Measurements from ENCODE around the gene PAMR1. TPM values are rescaled to one million over a fixed set of nuclear protein-coding genes. Genes with fewer than 3 reads are reported as not detected.

PAMR1 gene
- polyA plus RNA-seq, 4 donors, result 1.4 to 4.9 (median 4.6) TPM; not detected in 1

DNA sequence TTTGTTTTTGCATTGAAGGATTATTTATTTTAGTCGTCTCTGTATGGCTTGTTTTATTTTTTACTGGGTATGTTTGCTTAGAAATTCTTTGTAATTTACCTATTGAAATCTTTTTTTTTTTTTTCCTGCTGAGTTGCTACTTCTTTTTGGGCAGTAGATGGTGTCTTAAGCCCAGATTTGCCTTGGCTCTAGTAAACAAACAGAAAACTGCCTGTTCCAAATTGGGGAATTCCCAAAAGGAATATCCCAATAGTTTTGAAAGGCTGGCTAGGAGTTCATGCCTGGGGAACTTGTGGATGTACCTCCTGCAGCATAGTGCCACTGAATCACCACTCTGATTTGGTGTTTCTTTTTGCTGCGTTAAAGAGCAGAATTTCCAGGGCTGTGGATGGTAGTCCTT is 17.7 kb downstream of the PAMR1 start:
- Histone ChIP-seq H3K9me3 (ENCODE audit: control insufficient read depth in 2 of 2, insufficient read depth in 1 of 2, low read depth in 1 of 2, low read length in 1 of 2) (no peaks in the 10 kb centered on the region), H3K27me3 (ENCODE audit: control insufficient read depth in 3 of 3, insufficient read depth in 3 of 3, low read length in 3 of 3) (no peaks in the 10 kb centered on the region), H3K4me1 (ENCODE audit: control insufficient read depth in 3 of 3, insufficient read depth in 2 of 3, low read depth in 1 of 3, low read length in 2 of 3) (no peaks in the 10 kb centered on the region), H3K27ac (ENCODE audit: low read depth in 1 of 3, low read length in 2 of 3) (no peak overlapping the region), H3K36me3 (ENCODE audit: control insufficient read depth in 3 of 3, insufficient read depth in 2 of 3, low read depth in 1 of 3, low read length in 3 of 3) (no peaks in the 10 kb centered on the region), H3K4me3 (ENCODE audit: low read depth in 1 of 3, low read length in 3 of 3) (no peak overlapping the region)
- WGBS, 3 donors, result 85 to 90% (median 89%) methylated on average over 2 of the region's 2 CpGs
- DNase-seq (no peak), FAIRE-seq (no peak)

DNA sequence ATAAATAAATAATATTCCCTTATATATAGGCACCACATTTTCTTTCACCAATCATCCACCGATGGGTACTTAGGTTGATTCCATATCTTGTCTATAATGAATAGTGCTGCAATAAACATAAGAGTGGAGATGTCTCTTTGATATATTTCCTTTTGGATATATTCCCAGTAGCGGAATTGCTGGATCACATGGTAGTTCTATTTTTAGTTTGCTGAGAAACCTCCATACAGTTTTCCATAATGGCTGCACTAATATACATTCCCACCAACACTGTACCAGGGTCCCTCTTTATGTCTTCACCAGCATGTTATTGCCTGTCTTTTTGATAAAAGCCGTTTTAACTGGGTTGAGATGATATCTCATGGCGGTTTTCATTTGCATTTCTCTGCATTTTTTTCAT is 23.6 kb downstream of the PAMR1 start:
- FAIRE-seq, result no peak
- H3K4me3 ChIP-seq (ENCODE audit: low read depth in 1 of 3, low read length in 3 of 3), result no peak overlapping the region
- WGBS, 3 donors, result 45 to 62% (median 46%) methylated on average over 4 of the region's 4 CpGs
- no peaks in the 10 kb centered on the region for H3K9me3 ChIP-seq (ENCODE audit: control insufficient read depth in 2 of 2, insufficient read depth in 1 of 2, low read depth in 1 of 2, low read length in 1 of 2)
- H3K4me1 ChIP-seq (ENCODE audit: control insufficient read depth in 3 of 3, insufficient read depth in 2 of 3, low read depth in 1 of 3, low read length in 2 of 3), result no peaks in the 10 kb centered on the region
- H3K36me3 ChIP-seq (ENCODE audit: control insufficient read depth in 3 of 3, insufficient read depth in 2 of 3, low read depth in 1 of 3, low read length in 3 of 3), result no peaks in the 10 kb centered on the region
- no peak for DNase-seq
- H3K27me3 ChIP-seq (ENCODE audit: control insufficient read depth in 3 of 3, insufficient read depth in 3 of 3, low read length in 3 of 3), result no peaks in the 10 kb centered on the region
- no peak overlapping the region for H3K27ac ChIP-seq (ENCODE audit: low read depth in 1 of 3, low read length in 2 of 3)

DNA sequence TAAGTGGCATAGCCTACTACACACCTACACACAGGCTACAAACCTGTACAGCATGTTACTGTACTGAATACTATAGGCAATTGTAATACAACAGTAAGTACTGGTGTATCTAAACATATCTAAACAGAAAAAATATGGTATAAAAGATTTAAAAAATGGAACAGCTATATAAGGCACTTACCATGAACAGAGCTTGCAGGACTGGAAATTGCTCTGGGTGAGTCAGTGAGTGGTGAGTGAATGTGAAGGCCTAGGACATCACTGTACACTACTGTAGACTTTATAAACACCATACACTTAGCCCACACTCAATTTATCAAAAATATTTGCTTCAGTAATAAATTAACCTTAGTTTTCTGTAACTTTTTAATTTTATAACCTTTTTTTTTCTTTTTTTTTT is 24.7 kb downstream of the PAMR1 start:
- no peak overlapping the region for H3K27ac ChIP-seq (ENCODE audit: low read depth in 1 of 3, low read length in 2 of 3)
- no peak for FAIRE-seq
- no peaks in the 10 kb centered on the region for H3K27me3 ChIP-seq (ENCODE audit: control insufficient read depth in 3 of 3, insufficient read depth in 3 of 3, low read length in 3 of 3)
- H3K4me1 ChIP-seq (ENCODE audit: control insufficient read depth in 3 of 3, insufficient read depth in 2 of 3, low read depth in 1 of 3, low read length in 2 of 3), result no peaks in the 10 kb centered on the region
- no peak for DNase-seq
- H3K4me3 ChIP-seq (ENCODE audit: low read depth in 1 of 3, low read length in 3 of 3), result no peak overlapping the region
- H3K36me3 ChIP-seq (ENCODE audit: control insufficient read depth in 3 of 3, insufficient read depth in 2 of 3, low read depth in 1 of 3, low read length in 3 of 3), result no peaks in the 10 kb centered on the region
- H3K9me3 ChIP-seq (ENCODE audit: control insufficient read depth in 2 of 2, insufficient read depth in 1 of 2, low read depth in 1 of 2, low read length in 1 of 2), result no peaks in the 10 kb centered on the region

- Histone ChIP-seq H3K9me3 (ENCODE audit: control insufficient read depth in 2 of 2, insufficient read depth in 1 of 2, low read depth in 1 of 2, low read length in 1 of 2) (no peaks in the 10 kb centered on the region), H3K4me3 (ENCODE audit: low read depth in 1 of 3, low read length in 3 of 3) (no peak overlapping the region), H3K36me3 (ENCODE audit: control insufficient read depth in 3 of 3, insufficient read depth in 2 of 3, low read depth in 1 of 3, low read length in 3 of 3) (no peaks in the 10 kb centered on the region), H3K27ac (ENCODE audit: low read depth in 1 of 3, low read length in 2 of 3) (no peak overlapping the region), H3K27me3 (ENCODE audit: control insufficient read depth in 3 of 3, insufficient read depth in 3 of 3, low read length in 3 of 3) (no peaks in the 10 kb centered on the region), H3K4me1 (ENCODE audit: control insufficient read depth in 3 of 3, insufficient read depth in 2 of 3, low read depth in 1 of 3, low read length in 2 of 3) (no peaks in the 10 kb centered on the region)
- FAIRE-seq (no peak), DNase-seq (no peak)
- 46 to 54% (median 53%) methylated on average over 1 of the region's 1 CpG for WGBS, 3 donors
Observed at GRCh38 chr11:35496416-35496815, 29.0 kb downstream of the PAMR1 start.

- Histone ChIP-seq H3K27me3 (ENCODE audit: control insufficient read depth in 3 of 3, insufficient read depth in 3 of 3, low read length in 3 of 3) (no peaks in the 10 kb centered on the region), H3K27ac (ENCODE audit: low read depth in 1 of 3, low read length in 2 of 3) (no peak overlapping the region), H3K4me3 (ENCODE audit: low read depth in 1 of 3, low read length in 3 of 3) (no peak overlapping the region), H3K4me1 (ENCODE audit: control insufficient read depth in 3 of 3, insufficient read depth in 2 of 3, low read depth in 1 of 3, low read length in 2 of 3) (no peaks in the 10 kb centered on the region), H3K9me3 (ENCODE audit: control insufficient read depth in 2 of 2, insufficient read depth in 1 of 2, low read depth in 1 of 2, low read length in 1 of 2) (no peaks in the 10 kb centered on the region), H3K36me3 (ENCODE audit: control insufficient read depth in 3 of 3, insufficient read depth in 2 of 3, low read depth in 1 of 3, low read length in 3 of 3) (no peaks in the 10 kb centered on the region)
- no peak for FAIRE-seq
- DNase-seq, result no peak
- WGBS, 3 donors, result 89 to 94% (median 92%) methylated on average over 5 of the region's 5 CpGs
Observed at GRCh38 chr11:35494957-35495490, 30.4 kb downstream of the PAMR1 start.

DNA sequence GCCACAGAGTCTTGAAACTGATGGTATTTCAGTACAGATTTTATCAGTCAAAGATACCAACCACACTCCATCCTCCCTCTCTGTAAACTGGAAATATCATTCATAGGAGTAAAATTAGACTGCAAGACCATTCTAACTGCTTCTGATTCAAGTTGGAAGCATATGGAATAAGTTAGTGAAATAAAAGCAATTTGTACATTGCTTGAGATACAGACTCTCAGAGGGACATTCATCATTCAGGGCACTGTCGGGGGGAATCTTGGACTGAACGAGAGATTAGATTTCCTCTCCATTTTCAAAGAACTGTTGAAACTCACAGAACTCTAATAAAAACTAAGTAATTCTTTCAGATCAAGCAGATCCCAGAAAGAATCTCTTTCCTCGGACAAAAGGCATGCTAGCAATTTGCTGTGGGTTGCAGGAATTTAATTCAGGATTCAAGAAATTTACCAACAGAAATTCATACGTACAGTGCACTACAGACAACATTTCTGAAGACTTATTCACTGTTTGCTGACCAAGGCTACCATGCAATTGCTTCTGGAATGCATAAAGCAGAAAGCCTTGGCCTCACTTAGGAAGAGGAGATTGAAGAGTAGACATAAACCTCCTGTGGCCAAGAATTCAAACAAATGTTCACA is 34.1 kb downstream of the PAMR1 start:
- WGBS, 3 donors, result 68 to 85% (median 74%) methylated on average over 4 of the region's 4 CpGs
- Histone ChIP-seq H3K27me3 (ENCODE audit: control insufficient read depth in 3 of 3, insufficient read depth in 3 of 3, low read length in 3 of 3) (no peaks in the 10 kb centered on the region), H3K9me3 (ENCODE audit: control insufficient read depth in 2 of 2, insufficient read depth in 1 of 2, low read depth in 1 of 2, low read length in 1 of 2) (no peaks in the 10 kb centered on the region), H3K4me1 (ENCODE audit: control insufficient read depth in 3 of 3, insufficient read depth in 2 of 3, low read depth in 1 of 3, low read length in 2 of 3) (no peaks in the 10 kb centered on the region), H3K27ac (ENCODE audit: low read depth in 1 of 3, low read length in 2 of 3) (no peak overlapping the region), H3K36me3 (ENCODE audit: control insufficient read depth in 3 of 3, insufficient read depth in 2 of 3, low read depth in 1 of 3, low read length in 3 of 3) (no peaks in the 10 kb centered on the region), H3K4me3 (ENCODE audit: low read depth in 1 of 3, low read length in 3 of 3) (no peak overlapping the region)
- FAIRE-seq (no peak), DNase-seq (no peak)

GRCh38 chr11:35488117-35488516 is 37.3 kb downstream of the PAMR1 start:
- Histone ChIP-seq H3K4me3 (ENCODE audit: low read depth in 1 of 3, low read length in 3 of 3) (no peak overlapping the region), H3K27ac (ENCODE audit: low read depth in 1 of 3, low read length in 2 of 3) (no peak overlapping the region), H3K27me3 (ENCODE audit: control insufficient read depth in 3 of 3, insufficient read depth in 3 of 3, low read length in 3 of 3) (no peaks in the 10 kb centered on the region), H3K36me3 (ENCODE audit: control insufficient read depth in 3 of 3, insufficient read depth in 2 of 3, low read depth in 1 of 3, low read length in 3 of 3) (no peaks in the 10 kb centered on the region), H3K9me3 (ENCODE audit: control insufficient read depth in 2 of 2, insufficient read depth in 1 of 2, low read depth in 1 of 2, low read length in 1 of 2) (peaks cover 0 to 4% of the 10 kb centered on the region in 2 donors), H3K4me1 (ENCODE audit: control insufficient read depth in 3 of 3, insufficient read depth in 2 of 3, low read depth in 1 of 3, low read length in 2 of 3) (no peaks in the 10 kb centered on the region)
- no peak for DNase-seq
- no peak for FAIRE-seq
- WGBS, 3 donors, result 62 to 85% (median 73%) methylated on average over 1 of the region's 1 CpG

- Histone ChIP-seq H3K4me3 (ENCODE audit: low read depth in 1 of 3, low read length in 3 of 3) (no peak overlapping the region), H3K9me3 (ENCODE audit: control insufficient read depth in 2 of 2, insufficient read depth in 1 of 2, low read depth in 1 of 2, low read length in 1 of 2) (peaks cover 0 to 7% of the 10 kb centered on the region in 2 donors), H3K27me3 (ENCODE audit: control insufficient read depth in 3 of 3, insufficient read depth in 3 of 3, low read length in 3 of 3) (no peaks in the 10 kb centered on the region), H3K4me1 (ENCODE audit: control insufficient read depth in 3 of 3, insufficient read depth in 2 of 3, low read depth in 1 of 3, low read length in 2 of 3) (no peaks in the 10 kb centered on the region), H3K36me3 (ENCODE audit: control insufficient read depth in 3 of 3, insufficient read depth in 2 of 3, low read depth in 1 of 3, low read length in 3 of 3) (no peaks in the 10 kb centered on the region), H3K27ac (ENCODE audit: low read depth in 1 of 3, low read length in 2 of 3) (no peak overlapping the region)
- WGBS, 3 donors, result 24 to 39% (median 25%) methylated on average over 6 of the region's 6 CpGs
- FAIRE-seq, result no peak
- peak in 1 of 2 donors; percentile 24 for DNase-seq
Observed at GRCh38 chr11:35487532-35488078, 37.8 kb downstream of the PAMR1 start.

DNA sequence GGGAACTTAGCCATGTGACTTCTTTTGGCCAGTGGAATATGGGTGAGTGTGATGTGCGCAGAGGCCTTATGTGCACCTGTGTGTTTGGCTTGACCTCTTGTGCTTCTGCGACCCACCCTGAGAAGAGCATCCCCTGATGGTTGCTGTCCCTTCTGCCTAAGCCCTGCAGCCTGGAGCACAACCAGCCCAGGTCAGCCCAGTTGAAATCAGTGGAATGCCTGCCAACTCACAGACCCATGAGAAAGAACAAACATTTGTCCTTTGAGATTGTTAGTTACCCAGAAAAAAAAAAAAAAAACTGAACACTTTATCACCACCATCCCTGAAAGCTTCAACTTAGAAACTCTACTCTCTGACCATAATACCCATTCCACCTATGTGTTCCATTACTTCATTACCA is 38.5 kb downstream of the PAMR1 start:
- Histone ChIP-seq H3K4me3 (ENCODE audit: low read depth in 1 of 3, low read length in 3 of 3) (no peak overlapping the region), H3K27me3 (ENCODE audit: control insufficient read depth in 3 of 3, insufficient read depth in 3 of 3, low read length in 3 of 3) (no peaks in the 10 kb centered on the region), H3K27ac (ENCODE audit: low read depth in 1 of 3, low read length in 2 of 3) (no peak overlapping the region), H3K36me3 (ENCODE audit: control insufficient read depth in 3 of 3, insufficient read depth in 2 of 3, low read depth in 1 of 3, low read length in 3 of 3) (no peaks in the 10 kb centered on the region), H3K9me3 (ENCODE audit: control insufficient read depth in 2 of 2, insufficient read depth in 1 of 2, low read depth in 1 of 2, low read length in 1 of 2) (peaks cover 0 to 7% of the 10 kb centered on the region in 2 donors), H3K4me1 (ENCODE audit: control insufficient read depth in 3 of 3, insufficient read depth in 2 of 3, low read depth in 1 of 3, low read length in 2 of 3) (no peaks in the 10 kb centered on the region)
- no peak for DNase-seq
- 81 to 94% (median 89%) methylated on average over 2 of the region's 2 CpGs for WGBS, 3 donors
- no peak for FAIRE-seq
